Measurements from ENCODE around the gene HVCN1. TPM values are rescaled to one million over a fixed set of nuclear protein-coding genes. Genes with fewer than 3 reads are reported as not detected.

HVCN1 gene
- total RNA-seq, 1 donor, result 18.5 TPM

Other genes with a start within 250 kb of the HVCN1 start
- gene ARPC3, start 238.8 kb downstream of the HVCN1 start, total RNA-seq, result 635 TPM
- 3.6 TPM for gene GPN3, start 220.9 kb downstream of the HVCN1 start, total RNA-seq
- gene FAM216A, start 220.3 kb downstream of the HVCN1 start, total RNA-seq, result 9.0 TPM
- gene VPS29, start 187.0 kb downstream of the HVCN1 start, total RNA-seq, result 46.0 TPM
- gene RAD9B, start 186.8 kb downstream of the HVCN1 start, total RNA-seq, result 0.94 TPM
- 56.8 TPM for gene PPTC7, start 105.8 kb downstream of the HVCN1 start, total RNA-seq
- 7.9 TPM for gene TCTN1, start 75.0 kb downstream of the HVCN1 start, total RNA-seq
- 158 TPM for gene PPP1CC, start 53.8 kb upstream of the HVCN1 start, total RNA-seq
- gene CCDC63, start 157.9 kb upstream of the HVCN1 start, total RNA-seq, result not detected
- gene MYL2, start 231.5 kb upstream of the HVCN1 start, total RNA-seq, result not detected

Measured in mononuclear cell (primary cell).